ENCODE data around the gene GPR156.

The GPR156 gene

DNA sequence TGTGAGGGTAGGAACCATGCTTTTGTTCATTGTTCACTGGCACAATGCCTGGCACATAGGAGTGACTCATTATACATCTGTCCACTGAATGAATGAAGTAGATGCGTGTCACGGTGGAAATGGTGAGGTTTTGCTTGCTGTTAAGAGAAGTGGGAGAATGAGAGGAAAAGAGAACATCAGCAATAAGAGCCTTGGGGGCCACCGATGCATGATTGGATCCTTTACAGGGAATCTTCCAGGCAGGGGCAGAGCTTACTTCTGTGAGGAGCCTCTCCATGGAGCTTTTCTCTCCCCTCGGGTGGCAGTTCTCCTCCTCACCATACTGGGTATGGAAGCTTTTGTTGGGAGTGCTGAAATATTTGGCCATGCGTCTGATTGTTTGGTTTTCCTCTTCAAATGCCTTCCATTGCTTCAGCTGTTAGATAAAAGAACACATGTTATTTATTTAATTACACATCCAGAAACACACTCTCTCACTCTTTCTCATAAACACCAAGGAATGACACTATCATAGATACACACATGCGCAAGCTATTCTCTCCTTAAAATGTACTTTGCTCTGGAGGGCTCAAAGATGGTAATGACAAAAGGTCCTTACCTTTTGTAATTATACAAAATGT is 111.9 kb downstream of the GPR156 start:
- TF ChIP-seq CEBPB (IDR thresholded peaks at IDR 0.05) (no peak), FOXM1 (IDR thresholded peaks at IDR 0.05; ENCODE audit: borderline replicate concordance, low read depth) (no peak), YY1 (IDR thresholded peaks at IDR 0.05; ENCODE audit: low read depth) (no peak), NFIC (IDR thresholded peaks at IDR 0.05) (no peak), ZBTB7A (IDR thresholded peaks at IDR 0.05; ENCODE audit: low read depth) (no peak), TAF1 (IDR thresholded peaks at IDR 0.05; ENCODE audit: low read depth) (no peak), EGR1 (IDR thresholded peaks at IDR 0.05) (no peak), TEAD4 (IDR thresholded peaks at IDR 0.05) (no peak), EP300 (IDR thresholded peaks at IDR 0.05; ENCODE audit: borderline replicate concordance) (no peak)
- TF ChIP-seq, protein P1, sequence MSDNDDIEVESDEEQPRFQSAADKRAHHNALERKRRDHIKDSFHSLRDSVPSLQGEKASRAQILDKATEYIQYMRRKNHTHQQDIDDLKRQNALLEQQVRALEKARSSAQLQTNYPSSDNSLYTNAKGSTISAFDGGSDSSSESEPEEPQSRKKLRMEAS (IDR thresholded peaks at IDR 0.05) = no peak
- TF ChIP-seq, protein P2, sequence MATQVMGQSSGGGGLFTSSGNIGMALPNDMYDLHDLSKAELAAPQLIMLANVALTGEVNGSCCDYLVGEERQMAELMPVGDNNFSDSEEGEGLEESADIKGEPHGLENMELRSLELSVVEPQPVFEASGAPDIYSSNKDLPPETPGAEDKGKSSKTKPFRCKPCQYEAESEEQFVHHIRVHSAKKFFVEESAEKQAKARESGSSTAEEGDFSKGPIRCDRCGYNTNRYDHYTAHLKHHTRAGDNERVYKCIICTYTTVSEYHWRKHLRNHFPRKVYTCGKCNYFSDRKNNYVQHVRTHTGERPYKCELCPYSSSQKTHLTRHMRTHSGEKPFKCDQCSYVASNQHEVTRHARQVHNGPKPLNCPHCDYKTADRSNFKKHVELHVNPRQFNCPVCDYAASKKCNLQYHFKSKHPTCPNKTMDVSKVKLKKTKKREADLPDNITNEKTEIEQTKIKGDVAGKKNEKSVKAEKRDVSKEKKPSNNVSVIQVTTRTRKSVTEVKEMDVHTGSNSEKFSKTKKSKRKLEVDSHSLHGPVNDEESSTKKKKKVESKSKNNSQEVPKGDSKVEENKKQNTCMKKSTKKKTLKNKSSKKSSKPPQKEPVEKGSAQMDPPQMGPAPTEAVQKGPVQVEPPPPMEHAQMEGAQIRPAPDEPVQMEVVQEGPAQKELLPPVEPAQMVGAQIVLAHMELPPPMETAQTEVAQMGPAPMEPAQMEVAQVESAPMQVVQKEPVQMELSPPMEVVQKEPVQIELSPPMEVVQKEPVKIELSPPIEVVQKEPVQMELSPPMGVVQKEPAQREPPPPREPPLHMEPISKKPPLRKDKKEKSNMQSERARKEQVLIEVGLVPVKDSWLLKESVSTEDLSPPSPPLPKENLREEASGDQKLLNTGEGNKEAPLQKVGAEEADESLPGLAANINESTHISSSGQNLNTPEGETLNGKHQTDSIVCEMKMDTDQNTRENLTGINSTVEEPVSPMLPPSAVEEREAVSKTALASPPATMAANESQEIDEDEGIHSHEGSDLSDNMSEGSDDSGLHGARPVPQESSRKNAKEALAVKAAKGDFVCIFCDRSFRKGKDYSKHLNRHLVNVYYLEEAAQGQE (IDR thresholded peaks at IDR 0.05; ENCODE audit: low read depth) = no peak
- TF ChIP-seq, protein P3, sequence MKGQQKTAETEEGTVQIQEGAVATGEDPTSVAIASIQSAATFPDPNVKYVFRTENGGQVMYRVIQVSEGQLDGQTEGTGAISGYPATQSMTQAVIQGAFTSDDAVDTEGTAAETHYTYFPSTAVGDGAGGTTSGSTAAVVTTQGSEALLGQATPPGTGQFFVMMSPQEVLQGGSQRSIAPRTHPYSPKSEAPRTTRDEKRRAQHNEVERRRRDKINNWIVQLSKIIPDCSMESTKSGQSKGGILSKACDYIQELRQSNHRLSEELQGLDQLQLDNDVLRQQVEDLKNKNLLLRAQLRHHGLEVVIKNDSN (IDR thresholded peaks at IDR 0.05) = no peak

DNA sequence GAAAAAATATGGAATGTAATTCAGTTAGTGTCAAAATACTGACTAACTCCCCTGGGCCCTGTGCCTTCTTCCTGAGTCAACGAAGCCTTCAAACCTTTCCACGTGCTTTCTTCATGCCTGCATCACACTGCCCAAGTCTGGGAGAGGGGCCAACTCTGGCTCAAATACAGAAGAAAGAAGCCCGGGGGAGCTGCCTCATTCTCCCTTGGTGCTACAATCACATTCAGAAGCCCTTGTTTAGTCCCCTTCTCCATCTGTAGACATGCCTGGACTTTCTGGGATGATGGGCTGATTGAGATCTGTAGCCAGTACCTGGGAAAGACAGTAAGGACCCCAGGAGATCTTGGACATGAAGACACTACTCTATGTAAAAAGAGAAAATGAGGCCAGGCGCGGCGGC is 113.0 kb downstream of the GPR156 start:
- no peak for TF ChIP-seq EGR1 (IDR thresholded peaks at IDR 0.05)
- no peak for TF ChIP-seq RAD21 (IDR thresholded peaks at IDR 0.05; ENCODE audit: low read depth)
- TF ChIP-seq YY1 (IDR thresholded peaks at IDR 0.05; ENCODE audit: low read depth) = no peak
- no peak for TF ChIP-seq TEAD4 (IDR thresholded peaks at IDR 0.05)
- TF ChIP-seq, protein P2 (IDR thresholded peaks at IDR 0.05; ENCODE audit: low read depth) = no peak
- TF ChIP-seq CEBPB (IDR thresholded peaks at IDR 0.05) = no peak
- no peak for TF ChIP-seq CREB1 (IDR thresholded peaks at IDR 0.05; ENCODE audit: low read depth)
- no peak for TF ChIP-seq TAF1 (IDR thresholded peaks at IDR 0.05; ENCODE audit: low read depth)
- TF ChIP-seq FOXM1 (IDR thresholded peaks at IDR 0.05; ENCODE audit: borderline replicate concordance, low read depth) = no peak
- no peak for TF ChIP-seq NFIC (IDR thresholded peaks at IDR 0.05)
- TF ChIP-seq, protein P3 (IDR thresholded peaks at IDR 0.05) = no peak

DNA sequence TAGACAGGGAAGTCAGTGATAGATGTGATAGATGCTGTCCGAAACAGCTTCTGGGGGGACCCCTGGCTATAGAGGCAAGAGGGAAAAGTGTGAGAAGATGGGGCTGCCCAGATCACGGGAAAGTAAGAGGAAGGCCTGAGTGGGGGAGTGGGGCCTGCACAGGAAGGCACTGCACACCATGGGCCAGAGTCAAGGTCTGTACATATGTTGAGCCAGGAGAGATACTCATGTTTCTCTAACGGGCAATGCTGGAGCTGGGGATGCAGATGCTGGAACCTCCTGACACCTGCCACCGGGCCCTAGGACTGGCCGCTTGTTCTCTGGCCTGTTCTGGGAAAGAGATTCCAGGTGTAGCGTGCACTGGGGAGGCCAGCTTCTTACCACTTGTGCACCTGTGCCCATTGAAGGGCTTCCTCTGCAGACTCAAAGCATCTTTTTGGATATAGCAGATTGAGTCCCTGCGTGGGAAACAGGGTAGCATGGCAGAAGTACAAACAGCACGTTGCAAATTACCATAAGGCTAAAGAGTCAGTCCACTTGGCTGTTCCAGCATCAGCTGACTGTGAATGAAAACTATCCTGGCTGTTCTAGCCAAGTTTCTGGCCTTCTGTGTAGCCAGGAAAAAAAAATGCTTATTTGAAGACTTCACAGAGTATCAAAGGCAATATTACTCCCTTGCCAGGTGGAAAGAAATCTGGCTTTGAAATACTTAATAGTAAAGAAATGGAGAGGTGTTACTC is 113.7 kb downstream of the GPR156 start:
- no peak for TF ChIP-seq ZBTB7A (IDR thresholded peaks at IDR 0.05; ENCODE audit: low read depth)
- TF ChIP-seq FOXM1 (IDR thresholded peaks at IDR 0.05; ENCODE audit: borderline replicate concordance, low read depth) = no peak
- TF ChIP-seq, protein P2 (IDR thresholded peaks at IDR 0.05; ENCODE audit: low read depth) = no peak
- TF ChIP-seq EP300 (IDR thresholded peaks at IDR 0.05; ENCODE audit: borderline replicate concordance) = no peak

DNA sequence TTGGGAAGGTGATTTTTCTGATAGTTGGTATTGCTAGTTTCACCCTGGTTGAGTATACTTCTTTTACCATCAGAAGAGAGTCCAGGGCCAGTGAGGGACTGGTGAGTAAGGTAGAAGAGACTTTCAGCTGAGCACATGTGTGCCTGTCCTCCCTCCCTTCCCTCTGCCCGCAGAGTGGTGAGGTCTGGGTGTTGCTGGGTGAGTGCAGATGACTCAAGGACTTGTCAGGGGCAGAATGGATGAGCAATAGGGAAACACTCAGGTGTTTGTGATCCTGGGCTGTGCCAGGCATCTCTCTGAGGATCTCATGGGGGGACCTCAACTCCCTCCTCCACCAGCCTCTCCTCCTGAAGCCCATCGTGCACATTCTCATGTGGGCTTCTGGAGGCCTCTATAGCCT is 114.8 kb downstream of the GPR156 start:
- TF ChIP-seq TAF1 (IDR thresholded peaks at IDR 0.05; ENCODE audit: low read depth) (no peak), NFIC (IDR thresholded peaks at IDR 0.05) (no peak), CEBPB (IDR thresholded peaks at IDR 0.05) (no peak), RAD21 (IDR thresholded peaks at IDR 0.05; ENCODE audit: low read depth) (no peak), YY1 (IDR thresholded peaks at IDR 0.05; ENCODE audit: low read depth) (no peak), FOXM1 (IDR thresholded peaks at IDR 0.05; ENCODE audit: borderline replicate concordance, low read depth) (no peak)
- TF ChIP-seq, protein P1 (IDR thresholded peaks at IDR 0.05) = no peak
